OCI-LY7 (cell line): ENCODE measurements around the gene CUBN. TPM values are rescaled to one million over a fixed set of nuclear protein-coding genes. Genes with fewer than 3 reads are reported as not detected.

Experiments used
- BruUV-seq: library from RNA; stranded (reverse); fragments of 400-500 nt; replicated peaks from 2 replicates; lab custom pipeline; 2021; lab: Mats Ljungman, UMichigan
- CTCF ChIA-PET: fragments of 300-600 bp; sonication (Branson Sonifier 250); formaldehyde crosslinking; loops from one replicate; lab custom pipeline; 2022; ENCODE audit warnings: antibody characterized with exemption; ENCODE audit not compliant: unreplicated experiment; lab: Charles Lee
- POLR2A ChIA-PET: fragments of 300-600 bp; sonication (Branson Sonifier 250); formaldehyde crosslinking; loops from one replicate; lab custom pipeline; 2022; ENCODE audit warnings: antibody characterized with exemption; lab: Charles Lee
- DNase-seq: peaks from one replicate; pipeline ENCODE4 v3.0.0-alpha.2; 2015; ENCODE audit warnings: low spot score
- H2AFZ ChIP-seq: fragments of 200-600 bp; sonication (generic), shearing (Covaris generic); 2 replicates; pipeline ENCODE4 v1.6.1; 2014; ENCODE audit warnings: mild to moderate bottlenecking, antibody characterized with exemption, low read length, moderate library complexity
- H3K27ac ChIP-seq: fragments of 200-600 bp; sonication (generic); 2 replicates; pipeline ENCODE4 v1.5.1; 2014; ENCODE audit warnings: mixed run types, low read depth, mild to moderate bottlenecking, moderate library complexity, low read length, inconsistent platforms; ENCODE audit not compliant: poor library complexity, severe bottlenecking
- H3K36me3 ChIP-seq: fragments of 200-600 bp; sonication (generic); 2 replicates; pipeline ENCODE4 v1.6.1; 2014; ENCODE audit warnings: mild to moderate bottlenecking, antibody characterized with exemption, low read length, moderate library complexity, mixed read lengths; ENCODE audit not compliant: insufficient read depth
- H3K4me1 ChIP-seq: fragments of 200-600 bp; sonication (generic); 2 replicates; pipeline ENCODE4 v1.5.1; 2014; ENCODE audit warnings: mild to moderate bottlenecking, low read length; ENCODE audit not compliant: insufficient read depth, poor library complexity, severe bottlenecking
- H3K4me2 ChIP-seq: fragments of 200-600 bp; sonication (generic); 2 replicates; pipeline ENCODE4 v1.6.1; 2014; ENCODE audit warnings: mild to moderate bottlenecking, low read length
- H3K4me3 ChIP-seq: fragments of 200-600 bp; sonication (generic); 2 replicates; pipeline ENCODE4 v1.5.1; 2014; ENCODE audit warnings: mild to moderate bottlenecking, low read depth, low read length; ENCODE audit not compliant: poor library complexity, severe bottlenecking
- H3K79me2 ChIP-seq: fragments of 200-600 bp; sonication (generic); 2 replicates; pipeline ENCODE4 v1.6.1; 2016; ENCODE audit warnings: low read depth, mild to moderate bottlenecking, low read length, moderate library complexity, mixed read lengths; ENCODE audit not compliant: insufficient read depth
- H3K9me2 ChIP-seq: fragments of 200-600 bp; sonication (generic); 2 replicates; pipeline ENCODE4 v1.6.1; 2016; ENCODE audit warnings: mild to moderate bottlenecking, low read length, mixed read lengths; ENCODE audit not compliant: insufficient read depth
- H3K9me3 ChIP-seq: fragments of 200-600 bp; sonication (generic); 2 replicates; pipeline ENCODE4 v1.6.1; 2014; ENCODE audit warnings: mild to moderate bottlenecking, mixed run types, low read length, mixed read lengths
- H4K20me1 ChIP-seq: fragments of 200-600 bp; sonication (generic); 2 replicates; pipeline ENCODE4 v1.6.1; 2014; ENCODE audit warnings: mild to moderate bottlenecking, antibody characterized with exemption, low read length, moderate library complexity, mixed read lengths; ENCODE audit not compliant: insufficient read depth
- CTCF ChIP-seq: fragments of 200-600 bp; sonication (generic); conservative IDR thresholded peaks from 2 replicates; pipeline ENCODE4 v1.5.1; 2014; ENCODE audit warnings: mild to moderate bottlenecking, antibody characterized with exemption, low read length, moderate library complexity, mixed read lengths
- EZH2phosphoT487 ChIP-seq: fragments of 200-600 bp; sonication (generic); IDR thresholded peaks from 2 replicates; pipeline ENCODE4 v1.6.1; 2018; ENCODE audit warnings: low read depth, borderline replicate concordance, mild to moderate bottlenecking, mixed run types, antibody characterized with exemption, low read length, moderate library complexity, mixed read lengths
- intact Hi-C: fragments of 100-400 bp; cut with micrococcal nuclease; formaldehyde crosslinking; loops from one replicate; pipeline ENCODE4 v1.10.0; 2022; ENCODE audit not compliant: unreplicated experiment
- total RNA-seq, 2 experiments: library from RNA; depleted of rRNA in 1 of 2; stranded (reverse); fragments of >200 nt in 1 of 2; shearing (Covaris generic) in 1 of 2; gene quantifications; 2 replicates each; pipeline ENCODE4 v1.2.3, GENCODE V29; 2014 to 2022

The CUBN gene
- total RNA-seq, 2 experiments from 2014 or later: 0.13 to 0.25 TPM

GRCh38 chr10:17006631-17007417 is 122.8 kb downstream of the CUBN start:
- DNase-seq: no peak
- Histone ChIP-seq H3K4me3 (no peak overlapping the region), H2AFZ (no peak overlapping the region), H3K9me3 (no peaks in the 10 kb centered on the region), H3K9me2 (no peaks in the 10 kb centered on the region; the same call in 1 of the 2 replicates), H4K20me1 (no peaks in the 10 kb centered on the region), H3K4me1 (no peaks in the 10 kb centered on the region), H3K27ac (no peak overlapping the region), H3K36me3 (no peaks in the 10 kb centered on the region), H3K79me2 (no peaks in the 10 kb centered on the region), H3K4me2 (no peak overlapping the region)
- no peak for TF ChIP-seq EZH2phosphoT487
- no peak for TF ChIP-seq CTCF
- no TSS peak for BruUV-seq
- ChIA-PET CTCF (no interaction called here), POLR2A (interaction anchor here (0.9 kb wide), 2 partner anchors 20 to 119 kb away, joined by 3 to 4 read pairs; no protein-coding TSS in a partner anchor)
- intact Hi-C loops: no loop called here

- Histone ChIP-seq H3K9me3 (no peaks in the 10 kb centered on the region), H3K27ac (no peak overlapping the region), H3K4me3 (no peak overlapping the region), H4K20me1 (no peaks in the 10 kb centered on the region), H2AFZ (no peak overlapping the region), H3K4me2 (no peak overlapping the region), H3K36me3 (no peaks in the 10 kb centered on the region), H3K79me2 (no peaks in the 10 kb centered on the region), H3K4me1 (no peaks in the 10 kb centered on the region), H3K9me2 (no peaks in the 10 kb centered on the region; the same call in 1 of the 2 replicates)
- ChIA-PET POLR2A (interaction anchor here (0.9 kb wide), 2 partner anchors 19 to 120 kb away, joined by 3 to 4 read pairs; no protein-coding TSS in a partner anchor), CTCF (no interaction called here)
- no TSS peak for BruUV-seq
- intact Hi-C loops: no loop called here
- TF ChIP-seq EZH2phosphoT487: no peak
- DNase-seq: no peak
Observed at GRCh38 chr10:17005621-17006566, 123.7 kb downstream of the CUBN start.

- no peak overlapping the region for H3K4me2 ChIP-seq
- intact Hi-C loops: no loop called here
- DNase-seq: no peak
- no peak for TF ChIP-seq EZH2phosphoT487
- TF ChIP-seq CTCF: no peak
- no peak overlapping the region for H2AFZ ChIP-seq
- no peak overlapping the region for H3K27ac ChIP-seq
- no peak overlapping the region for H3K4me3 ChIP-seq
- no peaks in the 10 kb centered on the region for H3K4me1 ChIP-seq
- no TSS peak for BruUV-seq
- POLR2A ChIA-PET: interaction anchor here (1.0 kb wide), 1 partner anchor 17 kb away, joined by 4 read pairs; no protein-coding TSS in a partner anchor
- H3K36me3 ChIP-seq: no peaks in the 10 kb centered on the region
- H3K9me2 ChIP-seq: no peaks in the 10 kb centered on the region; the same call in 1 of the 2 replicates
- H4K20me1 ChIP-seq: no peaks in the 10 kb centered on the region
- CTCF ChIA-PET: no interaction called here
- no peaks in the 10 kb centered on the region for H3K79me2 ChIP-seq
- no peaks in the 10 kb centered on the region for H3K9me3 ChIP-seq
Observed at GRCh38 chr10:17004801-17005380, 124.7 kb downstream of the CUBN start.
